Measurements from ENCODE around the gene METTL27. TPM values are rescaled to one million over a fixed set of nuclear protein-coding genes. Genes with fewer than 3 reads are reported as not detected.

Gene METTL27
- total and polyA plus RNA-seq, 12 donors = 0.16 to 1.3 (median 0.42) TPM; not detected in 3

- H3K4me3 ChIP-seq = no peak overlapping the region
- ATAC-seq = peak in 1 of 8 donors; percentile 24
- no peak for DNase-seq
- WGBS, 2 donors = 70 to 80% methylated on average over 8 of the region's 8 CpGs
- no peaks in the 10 kb centered on the region for H3K4me1 ChIP-seq
- H3K36me3 ChIP-seq = no peaks in the 10 kb centered on the region
- no peak for TF ChIP-seq CTCF (IDR thresholded peaks at IDR 0.05)
- H3K9me3 ChIP-seq = peaks cover 0 to 15% (median 0%) of the 10 kb centered on the region in 11 donors
- intact Hi-C loops (cut with DNase I) = loop anchor here in 1 of 10 donors (5.0 kb wide), 1 partner anchor 42 kb away; no protein-coding TSS in a partner anchor
- no peak overlapping the region for H3K27ac ChIP-seq
- peaks cover 0 to 26% (median 14%) of the 10 kb centered on the region in 7 donors for H3K27me3 ChIP-seq
Observed at GRCh38 chr7:73815436-73815835, 26.9 kb downstream of the METTL27 start.

GRCh38 chr7:73812996-73813395 is 29.3 kb downstream of the METTL27 start:
- TF ChIP-seq CTCF (IDR thresholded peaks at IDR 0.05) = no peak
- ATAC-seq (no peak), DNase-seq (no peak)
- 81 to 82% methylated on average over 3 of the region's 3 CpGs for WGBS, 2 donors
- H3K36me3 ChIP-seq = no peaks in the 10 kb centered on the region
- intact Hi-C loops (cut with DNase I) = loop anchor here in 3 of 10 donors (2.0 to 5.0 kb wide), 3 partner anchors 39 to 44 kb away; no protein-coding TSS in a partner anchor
- no peak overlapping the region for H3K4me3 ChIP-seq
- H3K9me3 ChIP-seq = peaks cover 0 to 15% (median 0%) of the 10 kb centered on the region in 11 donors
- H3K27me3 ChIP-seq = peaks cover 0 to 26% (median 15%) of the 10 kb centered on the region in 7 donors
- no peak overlapping the region for H3K27ac ChIP-seq
- no peaks in the 10 kb centered on the region for H3K4me1 ChIP-seq

- Histone ChIP-seq H3K36me3 (no peaks in the 10 kb centered on the region), H3K27me3 (peaks cover 0 to 26% (median 15%) of the 10 kb centered on the region in 7 donors), H3K4me1 (no peaks in the 10 kb centered on the region), H3K4me3 (no peak overlapping the region), H3K27ac (no peak overlapping the region), H3K9me3 (peaks cover 0 to 15% (median 0%) of the 10 kb centered on the region in 11 donors)
- 10 to 11% methylated on average over 11 of the region's 11 CpGs for WGBS, 2 donors
- DNase-seq = peak; percentile 36 to 68
- ATAC-seq = peak; percentile 68 to 87 (median 82)
- intact Hi-C loops (cut with DNase I) = loop anchor here in 7 of 10 donors (1.0 to 5.0 kb wide), 5 partner anchors 41 to 46 kb away; no protein-coding TSS in a partner anchor
- peak; percentile 62 to 87 (median 77) for TF ChIP-seq CTCF (IDR thresholded peaks at IDR 0.05)
Observed at GRCh38 chr7:73811760-73812168, 30.6 kb downstream of the METTL27 start.

GRCh38 chr7:73810998-73811360 is 31.3 kb downstream of the METTL27 start:
- DNase-seq = no peak
- no peak overlapping the region for H3K4me3 ChIP-seq
- intact Hi-C loops (cut with DNase I) = loop anchor here in 6 of 10 donors (1.0 to 5.0 kb wide), 4 partner anchors 41 to 46 kb away; no protein-coding TSS in a partner anchor
- H3K27me3 ChIP-seq = peaks cover 0 to 26% (median 15%) of the 10 kb centered on the region in 7 donors
- peaks cover 0 to 15% (median 0%) of the 10 kb centered on the region in 11 donors for H3K9me3 ChIP-seq
- TF ChIP-seq CTCF (IDR thresholded peaks at IDR 0.05) = no peak
- H3K27ac ChIP-seq = no peak overlapping the region
- no peaks in the 10 kb centered on the region for H3K36me3 ChIP-seq
- no peaks in the 10 kb centered on the region for H3K4me1 ChIP-seq
- no peak for ATAC-seq
- WGBS, 2 donors = 45 to 52% methylated on average over 3 to 4 of the region's 4 CpGs

All from heart right ventricle (tissue), 16 donors.